ENCODE results near the gene C2orf92.

Gene C2orf92

DNA sequence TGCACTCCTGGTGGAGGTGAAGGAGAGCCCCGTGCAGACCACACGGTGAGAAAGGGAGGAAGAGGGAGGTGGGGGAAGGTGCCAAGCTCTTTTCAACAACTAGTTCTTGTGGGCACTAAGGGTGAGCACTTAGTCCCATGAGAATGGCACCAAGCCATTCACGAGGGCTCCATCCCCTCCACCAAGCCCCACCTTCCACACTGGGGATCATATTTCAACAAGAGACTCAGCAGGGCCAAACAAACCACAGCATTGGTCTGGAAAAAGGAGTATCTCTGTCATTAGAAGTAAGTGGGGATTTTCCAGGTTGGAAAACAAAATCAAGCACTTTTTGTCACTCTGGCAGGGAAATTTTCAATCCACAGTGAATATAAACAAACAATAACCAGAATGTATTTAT, 82.2 kb downstream of the C2orf92 start:
- DNase-seq (ENCODE audit: low read depth), result no peak

More for the DNA sequence above, 82.2 kb downstream of the C2orf92 start:
- TF ChIP-seq, protein P1, sequence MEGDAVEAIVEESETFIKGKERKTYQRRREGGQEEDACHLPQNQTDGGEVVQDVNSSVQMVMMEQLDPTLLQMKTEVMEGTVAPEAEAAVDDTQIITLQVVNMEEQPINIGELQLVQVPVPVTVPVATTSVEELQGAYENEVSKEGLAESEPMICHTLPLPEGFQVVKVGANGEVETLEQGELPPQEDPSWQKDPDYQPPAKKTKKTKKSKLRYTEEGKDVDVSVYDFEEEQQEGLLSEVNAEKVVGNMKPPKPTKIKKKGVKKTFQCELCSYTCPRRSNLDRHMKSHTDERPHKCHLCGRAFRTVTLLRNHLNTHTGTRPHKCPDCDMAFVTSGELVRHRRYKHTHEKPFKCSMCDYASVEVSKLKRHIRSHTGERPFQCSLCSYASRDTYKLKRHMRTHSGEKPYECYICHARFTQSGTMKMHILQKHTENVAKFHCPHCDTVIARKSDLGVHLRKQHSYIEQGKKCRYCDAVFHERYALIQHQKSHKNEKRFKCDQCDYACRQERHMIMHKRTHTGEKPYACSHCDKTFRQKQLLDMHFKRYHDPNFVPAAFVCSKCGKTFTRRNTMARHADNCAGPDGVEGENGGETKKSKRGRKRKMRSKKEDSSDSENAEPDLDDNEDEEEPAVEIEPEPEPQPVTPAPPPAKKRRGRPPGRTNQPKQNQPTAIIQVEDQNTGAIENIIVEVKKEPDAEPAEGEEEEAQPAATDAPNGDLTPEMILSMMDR (IDR thresholded peaks at IDR 0.05; ENCODE audit: low read depth, low read length, missing control alignments), result no peak
- H3K4me3 ChIP-seq (ENCODE audit: low read depth, low read length), result no peak overlapping the region
